ENCODE measurements around the gene HPGDS.

DNA sequence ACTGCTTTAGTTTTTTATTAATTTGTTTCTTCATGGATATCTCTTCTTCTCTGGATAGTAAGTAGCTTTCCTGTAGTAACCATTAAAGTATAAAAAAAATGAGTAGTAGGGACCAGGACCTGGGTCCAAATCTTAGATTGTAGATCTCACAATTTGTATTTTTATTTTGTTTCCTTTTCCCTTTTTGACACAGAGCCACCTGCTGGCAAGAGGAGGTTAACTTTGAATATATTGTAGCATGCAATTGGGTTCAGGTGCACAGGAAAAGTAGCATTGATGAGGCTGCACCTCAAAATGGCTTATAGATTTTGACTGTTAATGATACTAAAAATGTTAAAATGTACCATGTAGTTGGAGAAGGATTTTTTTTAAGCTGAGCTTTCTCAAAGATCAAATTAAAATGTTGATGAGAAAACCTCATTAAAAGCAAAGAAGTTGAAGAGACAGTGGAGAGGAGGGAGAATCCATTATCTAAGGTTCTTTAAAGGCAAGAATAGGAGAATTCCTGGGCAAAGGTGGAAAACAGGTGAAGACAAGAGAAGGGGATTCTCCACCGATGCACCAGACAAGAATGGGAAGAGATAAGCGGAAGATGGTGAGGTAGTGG, 48.3 kb upstream of the HPGDS start:
- TF ChIP-seq CTCF (IDR thresholded peaks at IDR 0.05) (peak in 11 of 12 donors; percentile 19 to 54 (median 46)), POLR2A (IDR thresholded peaks at IDR 0.05) (no peak)

Measured in heart left ventricle (tissue), 13 donors.